Right cardiac atrium (tissue), 5 donors: Measurements from ENCODE around the gene STOML3. TPM values are rescaled to one million over a fixed set of nuclear protein-coding genes. Genes with fewer than 3 reads are reported as not detected.

Experiments
- polyA plus RNA-seq: library from polyadenylated mRNA; stranded (reverse); fragments of 200-250 nt; gene quantifications from one replicate; pipeline ENCODE4 v1.2.3, GENCODE V29; 2013
- total RNA-seq, 4 donors: library from RNA; stranded (reverse); fragmentation: NEBNext Ultra II Directional; extraction: Animal tissue kit (Norgen Biotek cat#: 25700); gene quantifications; one replicate each; pipeline ENCODE4 v1.2.1, GENCODE V29; 2021
- donor health status: healthy with polysubstance abuse.
- donor health status: DM: no; HTN: yes; CAD: no.
- donor health status: DM: no; HTN: no; CAD: no.
- donor health status: DM: no; HTN: yes; CAD: no; lungs with severe emphysema.
- donor health status: DM: yes; HTN: yes; CAD: no.

The STOML3 gene
- total and polyA plus RNA-seq, 5 donors, result not detected

Other genes with a start within 250 kb of the STOML3 start
- 10 to 100 TPM; 10.4 to 15.6 (median 14.6) TPM for gene PROSER1, start 47.3 kb upstream of the STOML3 start, total RNA-seq
- gene PROSER1, start 47.3 kb upstream of the STOML3 start, polyA plus RNA-seq, result 6.5 TPM
- gene NHLRC3, start 47.6 kb upstream of the STOML3 start, total RNA-seq, result 10 to 100 TPM; 12.6 to 13.6 (median 12.8) TPM
- gene NHLRC3, start 47.6 kb upstream of the STOML3 start, polyA plus RNA-seq, result 7.2 TPM